HL-60/S4 (cell line): ENCODE measurements around the gene PDSS1.
"Not testable (repeated sequence)": the region's sequence is repeated elsewhere in the genome, so short reads cannot be mapped to it uniquely, and the experiment has no call there.

Experiments used
- in situ Hi-C: fragments of 300-500 bp; cut with MboI; formaldehyde crosslinking; loops from 2 replicates; pipeline ENCODE4 v1.14.3; 2022; ENCODE audit warnings: low sequenced_read_pairs

The PDSS1 gene

GRCh38 chr10:26737730-26738129 is 40.2 kb downstream of the PDSS1 start:
- in situ Hi-C loops = no loop called here

GRCh38 chr10:26738301-26738911 is 40.9 kb downstream of the PDSS1 start:
- in situ Hi-C loops = no loop called here

GRCh38 chr10:26739071-26739631 is 41.6 kb downstream of the PDSS1 start:
- in situ Hi-C loops = no loop called here

- in situ Hi-C loops = no loop called here
These were observed 43.9 kb downstream of the PDSS1 start for GRCh38 chr10:26741368-26741767.

DNA sequence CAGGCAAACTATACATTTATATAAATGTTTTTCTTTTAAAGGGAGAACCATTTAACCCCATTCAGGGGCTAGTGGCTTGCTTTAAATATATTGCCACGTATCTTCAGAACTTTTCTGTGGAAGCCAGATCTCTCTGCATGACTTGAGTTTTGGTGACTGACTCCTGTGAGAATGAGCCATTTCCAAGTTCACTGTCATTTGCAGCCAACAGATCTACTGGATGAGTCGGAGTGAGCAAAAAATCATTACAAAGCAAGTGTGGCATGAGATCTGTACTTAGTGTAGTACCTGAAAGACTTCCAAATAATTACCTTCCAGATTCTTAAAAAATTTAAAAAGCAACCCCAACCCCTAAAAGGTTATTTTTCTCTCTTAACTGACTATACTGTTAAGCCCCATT is 45.6 kb downstream of the PDSS1 start:
- in situ Hi-C loops = no loop called here

GRCh38 chr10:26743841-26744240 is 46.3 kb downstream of the PDSS1 start:
- in situ Hi-C loops = no loop called here

GRCh38 chr10:26746061-26746460 is 48.6 kb downstream of the PDSS1 start:
- in situ Hi-C loops = no loop called here

GRCh38 chr10:26755443-26755903 is 58.0 kb downstream of the PDSS1 start:
- in situ Hi-C loops = no loop called here

- in situ Hi-C loops = no loop called here
These were observed 61.5 kb downstream of the PDSS1 start for GRCh38 chr10:26759008-26759407.

- in situ Hi-C loops = no loop called here
These were observed 68.0 kb downstream of the PDSS1 start for GRCh38 chr10:26765549-26765948.

- in situ Hi-C loops = no loop called here
These were observed 72.6 kb downstream of the PDSS1 start for GRCh38 chr10:26770069-26770468.

GRCh38 chr10:26773633-26774032 is 76.1 kb downstream of the PDSS1 start:
- in situ Hi-C loops = no loop called here

DNA sequence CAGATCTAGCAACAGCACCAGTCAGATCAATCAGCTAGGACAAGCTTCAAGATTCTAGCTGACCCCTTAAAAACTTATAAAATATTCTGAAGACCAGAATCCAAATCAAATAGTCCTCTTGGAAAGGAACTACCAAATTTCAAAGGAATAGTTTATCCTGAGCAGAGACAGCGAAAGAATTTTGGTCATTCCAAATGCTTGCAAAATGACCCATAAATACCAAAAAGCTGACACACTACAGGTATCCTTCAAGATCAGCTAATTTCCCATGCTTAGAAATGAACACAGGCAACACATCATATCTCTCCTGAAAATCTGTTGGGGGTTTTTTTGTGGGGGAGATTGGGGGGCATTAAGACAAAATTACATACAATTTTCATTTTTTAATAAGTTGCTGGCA is 78.8 kb downstream of the PDSS1 start:
- in situ Hi-C loops = no loop called here

GRCh38 chr10:26777686-26778085 is 80.2 kb downstream of the PDSS1 start:
- in situ Hi-C loops = no loop called here

DNA sequence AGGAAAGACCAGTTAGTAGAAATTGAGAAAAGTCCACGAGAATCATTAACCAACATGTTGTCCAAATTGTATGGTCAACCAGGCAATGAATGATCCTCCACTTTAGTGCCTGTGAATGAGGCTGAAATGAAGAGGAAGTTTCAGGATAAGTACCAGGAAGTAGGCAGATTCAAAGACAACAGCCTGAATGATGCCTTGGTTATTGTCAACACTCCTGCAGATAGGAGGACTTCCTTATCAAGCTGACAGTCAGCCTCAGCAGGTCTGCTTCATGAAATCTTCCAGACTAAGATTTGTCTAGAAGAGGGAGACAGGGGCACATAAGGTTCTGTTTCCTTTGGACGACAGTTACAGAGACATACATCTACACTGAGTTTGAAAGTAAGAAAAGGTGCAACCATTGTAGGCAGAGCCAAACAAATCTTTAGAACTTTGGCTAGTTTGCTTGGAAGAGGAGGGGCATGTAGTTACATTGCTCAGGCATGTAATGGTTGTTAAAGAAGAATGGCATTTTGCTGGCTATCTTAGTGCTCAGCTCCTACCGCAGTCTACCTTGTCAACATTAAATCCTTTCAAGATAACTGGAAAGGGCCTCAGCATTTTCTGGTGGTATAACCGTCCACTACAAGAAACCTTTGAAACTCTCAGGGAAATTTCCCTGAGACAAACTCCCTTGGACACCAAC is 81.8 kb downstream of the PDSS1 start:
- in situ Hi-C loops = no loop called here

- in situ Hi-C loops = no loop called here
These were observed 82.7 kb downstream of the PDSS1 start for GRCh38 chr10:26780106-26780792.

GRCh38 chr10:26780793-26781601 is 83.5 kb downstream of the PDSS1 start:
- in situ Hi-C loops = no loop called here

- in situ Hi-C loops = no loop called here
These were observed 84.3 kb downstream of the PDSS1 start for GRCh38 chr10:26781797-26782196.

DNA sequence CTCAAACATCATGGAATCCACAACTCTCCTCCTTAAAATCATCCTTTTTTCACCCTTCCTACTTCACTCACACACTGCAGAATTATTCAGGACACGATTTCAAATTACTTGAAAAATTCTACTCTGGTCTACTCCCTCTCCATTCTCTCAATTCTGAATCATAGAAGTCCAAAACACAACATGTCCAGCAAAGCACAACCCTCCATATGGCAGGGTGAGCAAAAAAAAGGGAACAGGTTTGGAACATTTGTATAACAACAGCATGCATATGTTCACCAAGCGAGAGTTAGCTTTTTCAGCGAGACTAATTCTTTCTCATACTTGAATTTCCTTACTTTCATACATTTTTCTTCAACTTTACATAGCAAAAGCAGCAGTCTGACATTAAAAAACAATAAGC is 89.9 kb downstream of the PDSS1 start:
- in situ Hi-C loops = no loop called here

GRCh38 chr10:26789779-26790178 is 92.3 kb downstream of the PDSS1 start:
- in situ Hi-C loops = not testable (repeated sequence)
